Left renal pelvis (tissue), 4 donors: ENCODE measurements around the gene CSTF3. TPM values are rescaled to one million over a fixed set of nuclear protein-coding genes. Genes with fewer than 3 reads are reported as not detected.
"Not testable (repeated sequence)": the region's sequence is repeated elsewhere in the genome, so short reads cannot be mapped to it uniquely, and the experiment has no call there.

Experiments used
- DNase-seq, 4 donors: peaks; one replicate each; pipeline ENCODE4 v3.0.0-alpha.2; 2013; ENCODE audit warnings: low read depth in 4 of 4, low spot score in 3 of 4
- polyA plus RNA-seq, 4 donors: library from polyadenylated mRNA; unstranded; fragments of 120-200 nt; gene quantifications; one replicate each; pipeline ENCODE4 v1.2.1, GENCODE V29; 2013; ENCODE audit not compliant: insufficient read length in 4 of 4

The CSTF3 gene
- polyA plus RNA-seq, 4 donors = 43.3 to 73.7 (median 60.1) TPM

GRCh38 chr11:33162831-33163230 lies 1.6 kb upstream of the CSTF3 start:
- DNase-seq = no peak

GRCh38 chr11:33160587-33160986 lies 693 bp downstream of the CSTF3 start:
- no peak for DNase-seq

GRCh38 chr11:33160136-33160535 lies 1.1 kb downstream of the CSTF3 start:
- peak in 3 of 4 donors; percentile 44 to 48 (median 47) for DNase-seq

GRCh38 chr11:33159378-33159867 lies 1.9 kb downstream of the CSTF3 start:
- DNase-seq = not testable (repeated sequence)

- no peak for DNase-seq
Observed at GRCh38 chr11:33158596-33159275, 2.5 kb downstream of the CSTF3 start.

- no peak for DNase-seq
Observed at GRCh38 chr11:33157103-33158027, 3.9 kb downstream of the CSTF3 start.

GRCh38 chr11:33151399-33151798 lies 9.9 kb downstream of the CSTF3 start:
- no peak for DNase-seq

GRCh38 chr11:33147559-33147958 lies 13.7 kb downstream of the CSTF3 start:
- no peak for DNase-seq

GRCh38 chr11:33135768-33136443 lies 25.4 kb downstream of the CSTF3 start:
- no peak for DNase-seq

- DNase-seq = no peak
Observed at GRCh38 chr11:33135216-33135615, 26.1 kb downstream of the CSTF3 start.

- no peak for DNase-seq
Observed at GRCh38 chr11:33134276-33134675, 27.0 kb downstream of the CSTF3 start.

GRCh38 chr11:33133761-33134160 lies 27.5 kb downstream of the CSTF3 start:
- no peak for DNase-seq

GRCh38 chr11:33132510-33132909 lies 28.8 kb downstream of the CSTF3 start:
- DNase-seq = no peak

- DNase-seq = no peak
Observed at GRCh38 chr11:33128739-33129138, 32.5 kb downstream of the CSTF3 start.

GRCh38 chr11:33125611-33126010 lies 35.7 kb downstream of the CSTF3 start:
- DNase-seq = no peak

- DNase-seq = no peak
Observed at GRCh38 chr11:33125025-33125424, 36.3 kb downstream of the CSTF3 start.

- DNase-seq = not testable (repeated sequence)
Observed at GRCh38 chr11:33122696-33123095, 38.6 kb downstream of the CSTF3 start.

GRCh38 chr11:33116535-33116934 lies 44.7 kb downstream of the CSTF3 start:
- DNase-seq = no peak

- DNase-seq = no peak
Observed at GRCh38 chr11:33110083-33110482, 51.2 kb downstream of the CSTF3 start.

GRCh38 chr11:33109294-33109895 lies 51.9 kb downstream of the CSTF3 start:
- DNase-seq = no peak

GRCh38 chr11:33103836-33104235 lies 57.4 kb downstream of the CSTF3 start:
- DNase-seq = no peak
